CD4-positive, alpha-beta T cell treated with Interleukin-2 at 100 ng/mL for 4 hours (primary cell): ENCODE results near the gene RC3H1.
"Not testable (repeated sequence)": the region's sequence is repeated elsewhere in the genome, so short reads cannot be mapped to it uniquely, and the experiment has no call there.

Experiments used
- DNase-seq: peaks from one replicate; pipeline ENCODE4 v3.0.0-alpha.2; 2020; ENCODE audit warnings: low spot score

Gene RC3H1

GRCh38 chr1:174022080-174022975 lies at the start of gene RC3H1:
Gene RC3H1 (minus strand): TSS chr1:174022357. CDS start chr1:173992985, 29,372 bp downstream.
- peak; percentile 90 for DNase-seq

- DNase-seq = no peak
Measured at GRCh38 chr1:174070614-174071013, 48.5 kb upstream of the RC3H1 start.

GRCh38 chr1:174068000-174068399 lies 45.8 kb upstream of the RC3H1 start:
- DNase-seq = peak; percentile 20

- DNase-seq = no peak
Measured at GRCh38 chr1:174060090-174060489, 37.9 kb upstream of the RC3H1 start.

GRCh38 chr1:174058624-174059023 lies 36.5 kb upstream of the RC3H1 start:
- no peak for DNase-seq

GRCh38 chr1:174056609-174057008 lies 34.5 kb upstream of the RC3H1 start:
- DNase-seq = not testable (repeated sequence)

- DNase-seq = not testable (repeated sequence)
Measured at GRCh38 chr1:174055797-174056196, 33.6 kb upstream of the RC3H1 start.

GRCh38 chr1:174053826-174054225 lies 31.7 kb upstream of the RC3H1 start:
- DNase-seq = no peak

- DNase-seq = no peak
Measured at GRCh38 chr1:174052621-174053020, 30.5 kb upstream of the RC3H1 start.

GRCh38 chr1:174051956-174052355 lies 29.8 kb upstream of the RC3H1 start:
- no peak for DNase-seq

GRCh38 chr1:174049514-174049913 lies 27.4 kb upstream of the RC3H1 start:
- DNase-seq = no peak

- no peak for DNase-seq
Measured at GRCh38 chr1:174044418-174045222, 22.5 kb upstream of the RC3H1 start.

- DNase-seq = not testable (repeated sequence)
Measured at GRCh38 chr1:174042509-174042908, 20.4 kb upstream of the RC3H1 start.

GRCh38 chr1:174041369-174041768 lies 19.2 kb upstream of the RC3H1 start:
- DNase-seq = no peak

GRCh38 chr1:174040387-174040786 lies 18.2 kb upstream of the RC3H1 start:
- DNase-seq = no peak

- DNase-seq = no peak
Measured at GRCh38 chr1:174039027-174039426, 16.9 kb upstream of the RC3H1 start.

- no peak for DNase-seq
Measured at GRCh38 chr1:174036798-174037197, 14.6 kb upstream of the RC3H1 start.

GRCh38 chr1:174036204-174036603 lies 14.0 kb upstream of the RC3H1 start:
- DNase-seq = no peak

- DNase-seq = no peak
Measured at GRCh38 chr1:174032671-174033222, 10.6 kb upstream of the RC3H1 start.

GRCh38 chr1:174031099-174031498 lies 8.9 kb upstream of the RC3H1 start:
- no peak for DNase-seq

GRCh38 chr1:174028495-174028894 lies 6.3 kb upstream of the RC3H1 start:
- DNase-seq = no peak

GRCh38 chr1:174023440-174023839 lies 1.3 kb upstream of the RC3H1 start:
- peak; percentile 17 for DNase-seq

- no peak for DNase-seq
Measured at GRCh38 chr1:174022976-174023277, 770 bp upstream of the RC3H1 start.
